22Rv1 (cell line): ENCODE measurements around the gene ASXL2.

Experiments used
- CTCF ChIP-seq: fragments of 450-650 bp; IDR thresholded peaks from 2 replicates; pipeline ENCODE4 v1.5.1; 2017; ENCODE audit warnings: mild to moderate bottlenecking
- ZFX ChIP-seq: fragments of 450-650 bp; IDR thresholded peaks from 2 replicates; pipeline ENCODE4 v1.6.1; 2017; ENCODE audit warnings: antibody characterized with exemption, borderline replicate concordance

GRCh38 chr2:25740810-25741381 lies 137.4 kb downstream of the ASXL2 start:
- TF ChIP-seq CTCF (no peak), ZFX (no peak)
